HG03439 (cell line): Measurements from ENCODE around the gene LGALS1.
"Not testable (repeated sequence)": the region's sequence is repeated elsewhere in the genome, so short reads cannot be mapped to it uniquely, and the experiment has no call there.

Experiments used
- ATAC-seq: cut with Tn5 transposase; IDR thresholded peaks from one replicate; pipeline ENCODE4 v1.9.1; 2021; ENCODE audit warnings: mild to moderate bottlenecking, moderate library complexity; ENCODE audit not compliant: unreplicated experiment

Gene LGALS1

GRCh38 chr22:37639070-37639760 lies 36.2 kb upstream of the LGALS1 start, which contains the start of gene SH3BP1:
Gene SH3BP1 (plus strand): TSS chr22:37639669. CDS start chr22:37639788, 119 bp downstream.
- ATAC-seq, result no peak

DNA sequence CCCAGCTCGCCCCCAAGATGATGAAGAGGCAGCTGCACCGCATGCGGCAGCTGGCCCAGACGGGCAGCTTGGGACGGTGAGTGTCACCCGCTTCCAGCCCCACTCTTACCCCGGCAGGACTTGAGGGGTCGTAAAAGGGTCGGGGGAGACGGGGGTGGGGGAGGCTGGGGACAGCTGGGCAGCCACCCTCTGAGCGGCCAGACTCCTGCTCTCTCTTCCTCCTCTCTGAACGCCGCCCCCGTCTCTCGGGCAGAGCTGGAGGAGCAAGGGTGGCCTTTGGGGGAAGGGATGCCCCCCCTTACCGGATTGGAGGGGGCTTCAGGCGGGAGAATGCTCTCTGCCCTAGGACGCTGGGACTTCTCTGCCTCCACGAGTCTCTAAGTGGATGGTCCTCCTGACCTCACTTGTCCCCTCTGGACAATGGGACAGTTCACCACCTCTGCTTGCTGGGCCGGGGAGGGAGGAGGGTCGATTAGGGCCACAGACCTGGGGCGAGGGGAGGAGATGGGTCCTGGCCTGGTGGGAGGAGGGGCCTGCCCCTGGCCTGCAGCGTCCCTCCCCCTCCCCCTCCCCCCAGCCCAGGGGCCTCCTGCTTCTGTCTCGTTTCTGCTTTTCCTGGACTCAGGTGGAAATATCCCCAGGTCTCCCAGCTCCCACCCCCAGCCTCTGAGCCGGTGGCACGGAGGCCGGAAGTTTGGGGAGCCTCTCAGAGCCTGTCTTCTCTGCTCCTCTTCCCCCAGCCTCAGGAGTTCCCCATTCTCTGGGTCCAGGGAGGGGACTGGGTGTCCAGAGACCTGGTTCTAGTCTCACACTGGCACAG lies 35.5 kb upstream of the LGALS1 start:
- no peak for ATAC-seq

- no peak for ATAC-seq
These were observed 34.6 kb upstream of the LGALS1 start for GRCh38 chr22:37640591-37641560.

GRCh38 chr22:37641561-37641949 lies 33.9 kb upstream of the LGALS1 start:
- no peak for ATAC-seq

- ATAC-seq, result peak; percentile 52
These were observed 32.1 kb upstream of the LGALS1 start for GRCh38 chr22:37643225-37643847.

DNA sequence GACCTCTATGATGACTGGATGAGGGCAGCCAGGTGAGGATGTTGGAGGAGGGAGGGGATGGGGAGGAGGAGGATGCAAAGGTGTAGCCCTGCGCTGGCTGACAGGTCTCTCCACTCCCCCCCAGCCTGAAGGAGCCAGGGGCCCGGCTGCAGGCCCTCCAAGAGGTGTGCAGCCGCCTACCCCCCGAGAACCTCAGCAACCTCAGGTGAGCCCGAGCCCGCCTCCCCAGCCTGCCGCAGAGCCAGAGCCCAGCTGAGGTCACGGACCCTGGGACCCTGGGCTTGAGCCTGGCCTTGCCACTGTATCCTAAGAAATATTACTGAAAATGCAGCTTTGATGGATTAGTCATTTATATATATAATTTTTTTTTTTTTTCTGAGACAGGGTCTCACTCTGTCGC lies 28.1 kb upstream of the LGALS1 start:
- no peak for ATAC-seq

DNA sequence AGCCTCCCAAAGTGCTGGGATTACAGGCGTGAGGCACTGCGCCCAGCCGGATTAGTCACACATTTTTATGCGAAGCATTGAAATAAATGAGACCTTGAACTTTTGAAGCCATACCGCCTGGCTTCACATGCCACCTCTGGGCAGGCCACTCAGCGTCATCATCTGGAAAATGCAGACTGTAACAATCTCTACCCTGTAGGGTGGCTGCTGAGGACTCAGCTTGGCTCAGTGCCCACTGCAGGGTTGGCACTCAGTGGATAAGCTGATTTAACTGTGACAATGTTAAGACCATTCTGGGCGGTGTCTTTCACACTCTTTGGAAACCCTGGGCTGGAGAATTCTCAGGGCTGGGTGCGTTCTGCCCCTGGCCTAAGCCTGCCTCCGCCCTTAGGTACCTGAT lies 27.5 kb upstream of the LGALS1 start:
- no peak for ATAC-seq

- no peak for ATAC-seq
These were observed 24.8 kb upstream of the LGALS1 start for GRCh38 chr22:37650463-37651136.

GRCh38 chr22:37654563-37655251 lies 20.7 kb upstream of the LGALS1 start:
- no peak for ATAC-seq

GRCh38 chr22:37655252-37655563 lies 20.2 kb upstream of the LGALS1 start:
- ATAC-seq, result no peak

- not testable (repeated sequence) for ATAC-seq
These were observed 18.9 kb upstream of the LGALS1 start for GRCh38 chr22:37656583-37656982.

DNA sequence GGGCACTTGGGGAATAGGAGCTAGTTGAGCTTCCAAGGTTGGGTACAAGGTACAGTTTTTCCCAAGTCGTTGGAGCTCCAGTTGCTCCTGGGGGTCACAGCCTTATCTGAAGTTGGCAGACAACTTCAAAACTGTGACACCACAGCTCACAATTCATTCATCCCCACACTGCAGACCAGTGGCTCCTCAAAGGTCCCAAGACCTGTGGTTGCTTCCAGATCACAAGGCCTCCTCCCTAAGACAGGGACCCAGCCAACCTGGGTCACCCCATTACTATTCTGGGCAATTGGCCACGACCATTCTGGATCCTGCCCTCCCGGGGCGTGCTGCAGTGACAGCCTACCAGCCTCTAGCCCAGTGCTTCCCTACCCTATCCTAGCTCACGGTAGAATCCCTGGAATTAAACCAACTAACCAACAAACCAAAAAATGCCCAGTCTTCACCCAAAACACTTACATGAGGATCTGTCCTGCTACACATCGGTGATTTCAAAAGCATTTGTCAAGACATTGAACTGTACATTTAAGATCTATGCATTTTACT lies 17.8 kb upstream of the LGALS1 start:
- no peak for ATAC-seq

- peak; percentile 78 for ATAC-seq
These were observed 17.0 kb upstream of the LGALS1 start, which contains the start of gene PDXP for GRCh38 chr22:37658133-37659065. Gene PDXP (plus strand): TSS chr22:37658723. CDS start chr22:37658783, 60 bp downstream.

DNA sequence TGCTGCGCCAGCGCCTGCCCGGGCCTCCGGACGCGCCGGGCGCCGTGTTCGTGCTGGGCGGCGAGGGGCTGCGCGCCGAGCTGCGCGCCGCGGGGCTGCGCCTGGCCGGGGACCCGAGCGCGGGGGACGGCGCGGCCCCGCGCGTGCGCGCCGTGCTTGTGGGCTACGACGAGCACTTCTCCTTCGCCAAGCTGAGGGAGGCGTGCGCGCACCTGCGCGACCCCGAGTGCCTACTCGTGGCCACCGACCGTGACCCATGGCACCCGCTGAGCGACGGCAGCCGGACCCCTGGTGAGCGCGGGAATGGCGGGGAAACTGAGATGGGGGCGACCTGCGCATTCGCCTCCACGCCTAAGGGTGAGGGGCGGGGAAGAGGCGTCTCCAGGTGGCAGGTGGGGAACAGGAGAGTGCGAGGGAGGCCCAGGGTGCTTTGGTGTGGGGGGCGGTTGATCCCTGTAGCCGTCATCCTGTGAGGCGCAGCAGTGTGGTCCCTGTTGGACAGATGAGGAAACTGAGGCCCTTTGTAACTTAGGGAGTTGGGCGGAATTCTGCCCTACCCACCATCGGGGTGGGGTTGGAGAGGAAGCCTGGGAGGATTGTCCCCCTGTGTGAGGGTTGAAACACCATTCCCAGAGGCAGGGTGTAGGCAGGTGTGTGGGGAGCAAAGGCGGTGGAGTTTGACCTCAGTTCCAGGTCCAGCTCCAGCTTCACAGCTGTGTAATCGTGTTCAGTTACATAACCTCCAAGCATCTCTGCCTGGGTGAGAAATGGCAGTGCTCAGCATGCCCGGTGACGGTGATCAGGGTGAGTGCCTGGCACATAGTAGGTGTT lies 16.2 kb upstream of the LGALS1 start:
- peak; percentile 8 for ATAC-seq

DNA sequence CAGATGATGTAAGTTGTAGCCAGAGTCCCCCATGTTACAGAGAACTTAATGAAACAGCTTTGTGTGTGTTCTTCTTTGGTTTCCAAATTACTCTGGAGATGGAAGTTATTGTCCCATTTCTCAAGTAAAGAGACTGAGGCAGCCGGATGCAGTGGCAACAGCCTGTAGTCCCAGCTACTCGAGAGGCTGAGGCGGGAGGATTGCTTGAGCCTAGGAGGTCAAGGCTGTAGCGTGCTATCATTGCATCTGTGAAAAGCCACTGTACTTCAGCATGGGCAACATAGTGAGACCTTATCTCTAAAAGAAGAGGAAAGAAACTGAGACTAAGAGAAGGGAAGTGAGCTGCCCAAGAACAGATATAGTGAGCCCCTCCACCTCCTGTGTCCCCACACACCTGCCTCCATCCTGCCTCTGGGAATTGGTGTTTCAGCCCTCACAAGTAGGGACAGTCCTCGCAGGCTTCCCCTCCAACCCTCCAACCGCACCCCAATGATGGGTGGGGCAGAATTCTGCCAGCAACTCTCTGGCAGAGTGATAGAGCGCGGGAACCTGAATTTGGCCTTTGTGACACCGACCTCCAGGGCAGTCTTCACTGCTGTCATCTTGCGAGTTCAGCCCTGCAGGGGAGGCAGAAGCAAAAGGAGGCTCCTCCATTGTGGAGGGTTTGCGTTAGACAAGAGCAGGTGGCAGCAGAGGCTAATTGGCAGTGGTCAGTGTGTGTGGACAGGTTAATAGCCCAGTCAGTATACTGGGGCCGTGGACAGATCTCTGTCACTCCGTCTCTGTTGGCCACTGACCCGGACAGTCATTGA lies 15.3 kb upstream of the LGALS1 start:
- ATAC-seq, result no peak

- ATAC-seq, result no peak
These were observed 14.8 kb upstream of the LGALS1 start for GRCh38 chr22:37660709-37661045.
